K562 (cell line): ENCODE data around the gene RALGAPB. TPM values are rescaled to one million over a fixed set of nuclear protein-coding genes. Genes with fewer than 3 reads are reported as not detected.

Experiments used
- ATAC-seq: fragments of 200-7000 bp; cut with Tn5 transposase; 3 replicates; pipeline ENCODE4 v1.9.1; 2020; ENCODE audit warnings: moderate library complexity
- BruUV-seq: library from RNA; stranded (reverse); fragments of 400-500 nt; replicated peaks from 2 replicates; lab custom pipeline; 2021; lab: Mats Ljungman, UMichigan
- CTCF ChIA-PET: fragments of 300-600 bp; formaldehyde crosslinking; extraction: SDS; loops from one replicate; lab custom pipeline; 2021; ENCODE audit warnings: low intra/inter-chr PET ratio; lab: Yijun Ruan, JAX
- POLR2A ChIA-PET: fragments of 300-600, 350-650 bp; sonication (Branson Sonifier 250); formaldehyde crosslinking; extraction: SDS; loops from one replicate; lab custom pipeline; 2021; ENCODE audit warnings: antibody characterized with exemption, inconsistent platforms; lab: Yijun Ruan, JAX
- DNase-seq, 4 experiments: peaks; one replicate each; pipeline versions ENCODE4 v3.0.0 to v3.0.0-alpha.2; 2011 to 2018; ENCODE audit warnings: low spot score in 3 of 4, mixed read lengths in 3 of 4; ENCODE audit errors: extremely low read depth in 1 of 4
- FAIRE-seq: peaks from 2 replicates; lab custom pipeline; 2011; peaks lifted over from hg19 to GRCh38; lab: Jason Lieb, UNC
- H2AFZ ChIP-seq: 2 replicates; pipeline ENCODE4 v1.6.0; 2011; ENCODE audit warnings: low read depth, low read length, control low read depth, inconsistent platforms
- H3K27ac ChIP-seq: fragments of 200-600 bp; 3 replicates; pipeline ENCODE4 v1.8.0; 2011; ENCODE audit warnings: low read depth, mild to moderate bottlenecking, control low read depth, inconsistent platforms, low read length, moderate library complexity, mixed read lengths; ENCODE audit errors: extremely low read depth
- H3K27me3 ChIP-seq, 2 experiments: fragments of 300-600 bp in 1 of 2; 2 replicates in 1 of 2; 3 replicates in 1 of 2; pipeline versions ENCODE4 v1.6.0 to v1.8.0; 2011; ENCODE audit warnings: inconsistent platforms in 2 of 2, low read length in 2 of 2, mild to moderate bottlenecking in 1 of 2, mixed read lengths in 1 of 2, moderate library complexity in 1 of 2; ENCODE audit not compliant: control insufficient read depth in 2 of 2, insufficient read depth in 2 of 2
- H3K36me3 ChIP-seq: fragments of 300-600 bp; 3 replicates; pipeline ENCODE4 v1.8.0; 2011; ENCODE audit warnings: mild to moderate bottlenecking, low read length, inconsistent platforms; ENCODE audit not compliant: control insufficient read depth, insufficient read depth
- H3K4me1 ChIP-seq, 2 experiments: fragments of 200-600 bp in 1 of 2; replicated peaks in 1 of 2; 2 replicates in 1 of 2; 3 replicates in 1 of 2; pipeline versions ENCODE4 v1.5.1 to v1.8.0; 2011; ENCODE audit warnings: inconsistent platforms in 2 of 2, low read length in 2 of 2, mild to moderate bottlenecking in 1 of 2, mixed read lengths in 1 of 2, moderate library complexity in 1 of 2; ENCODE audit not compliant: control insufficient read depth in 2 of 2, insufficient read depth in 2 of 2
- H3K4me2 ChIP-seq: 2 replicates; pipeline ENCODE4 v1.6.1; 2011; ENCODE audit warnings: low read length, control low read depth, inconsistent platforms, mixed read lengths; ENCODE audit not compliant: insufficient read depth
- H3K4me3 ChIP-seq: fragments of 200-600 bp; sonication (generic), shearing (Covaris generic); 2 replicates; pipeline ENCODE4 v1.5.1; 2016; ENCODE audit warnings: control low read depth, inconsistent platforms
- H3K79me2 ChIP-seq: fragments of 200-600 bp; 3 replicates; pipeline ENCODE4 v1.8.0; 2011; ENCODE audit warnings: low read length, inconsistent platforms; ENCODE audit not compliant: control insufficient read depth, insufficient read depth
- H3K9ac ChIP-seq, 2 experiments: 2 replicates each; pipeline versions ENCODE4 v1.6.0 to v1.6.1; 2011; ENCODE audit warnings: low read depth in 2 of 2, low read length in 2 of 2, control low read depth in 1 of 2, inconsistent platforms in 1 of 2, mild to moderate bottlenecking in 1 of 2, mixed read lengths in 1 of 2; ENCODE audit not compliant: insufficient read depth in 1 of 2
- H3K9me1 ChIP-seq: one replicate; pipeline ENCODE4 v1.6.0; 2011; ENCODE audit warnings: inconsistent platforms, mild to moderate bottlenecking, low read length, moderate library complexity; ENCODE audit not compliant: control insufficient read depth, insufficient read depth
- H3K9me3 ChIP-seq: replicated peaks from 2 replicates; pipeline ENCODE4 v1.5.1; 2011; ENCODE audit warnings: low read depth, low read length, inconsistent platforms; ENCODE audit not compliant: control insufficient read depth, insufficient read depth
- H4K20me1 ChIP-seq: replicated peaks from 2 replicates; pipeline ENCODE4 v1.6.1; 2011; ENCODE audit warnings: low read length, inconsistent platforms, mixed read lengths; ENCODE audit not compliant: control insufficient read depth, insufficient read depth
- GATAD2B ChIP-seq: fragments of 450-650 bp; IDR thresholded peaks from 2 replicates; pipeline ENCODE4 v1.6.1; 2017; ENCODE audit warnings: mild to moderate bottlenecking, borderline replicate concordance
- SMAD2 ChIP-seq: fragments of 150-350 bp; IDR thresholded peaks from 2 replicates; pipeline ENCODE4 v1.6.1; 2014; ENCODE audit warnings: low read depth, mild to moderate bottlenecking, low read length
- SNIP1 ChIP-seq: fragments of 450-650 bp; IDR thresholded peaks from 2 replicates; pipeline ENCODE4 v1.7.1; 2017; ENCODE audit warnings: low read depth, mild to moderate bottlenecking
- SRSF9 ChIP-seq: fragments of 200-400 bp; formaldehyde crosslinking; IDR thresholded peaks from 2 replicates; pipeline ENCODE4 v1.6.1; 2017; ENCODE audit warnings: low read depth, low read length, borderline replicate concordance
- TBP ChIP-seq: optimal IDR thresholded peaks from 2 replicates; pipeline ENCODE3; 2011; ENCODE audit warnings: low read depth, low read length, improper control_type of control experiment
- ZNF224 ChIP-seq: sonication (generic); formaldehyde crosslinking; IDR thresholded peaks from 2 replicates; pipeline ENCODE4 v1.8.0; 2022; ENCODE audit warnings: mild to moderate bottlenecking, missing genetic modification reagents
- ZNF445 ChIP-seq: fragments of 250-450 bp; sonication (Bioruptor Pico); IDR thresholded peaks from 2 replicates; pipeline ENCODE4 v1.4.0; 2020; ENCODE audit warnings: low read depth, mild to moderate bottlenecking, moderate library complexity
- ZNF699 ChIP-seq: fragments of 250-450 bp; sonication (Bioruptor Pico); IDR thresholded peaks from 2 replicates; pipeline ENCODE4 v1.8.0; 2021; ENCODE audit warnings: mild to moderate bottlenecking, moderate library complexity; ENCODE audit not compliant: insufficient replicate concordance
- WGBS: fragments of 100-300 bp; shearing (Covaris generic); methylation state at CpG from one replicate; pipeline ENCODE4 v1.1.6; 2016; ENCODE audit warnings: low coverage, mixed read lengths; ENCODE audit not compliant: insufficient coverage; ENCODE audit errors: missing lambda C conversion rate; 5-methylcytosine and 5-hydroxymethylcytosine counted together
- in situ Hi-C: fragments of 300-500 bp; cut with MboI; formaldehyde crosslinking; loops from 4 replicates; pipeline ENCODE4 v1.15.0; 2018; ENCODE audit warnings: inconsistent platforms, mixed read lengths
- intact Hi-C: fragments of 100-400 bp; cut with micrococcal nuclease; formaldehyde crosslinking; loops from 2 replicates; pipeline ENCODE4 v1.14.2; 2022
- microRNA counts: library from miRNA; unstranded; fragments of <30 nt; microRNA quantifications from one replicate; lab custom pipeline; 2016
- microRNA-seq: library from miRNA; unstranded; fragments of <30 nt; microRNA quantifications from one replicate; pipeline ENCODE4, GENCODE V29; 2018; ENCODE audit warnings: borderline microRNAs expressed
- polyA plus RNA-seq, 8 experiments: library from polyadenylated mRNA; depleted of rRNA in 4 of 8; stranded (reverse) in 5 of 8; unstranded in 3 of 8; fragments of >200 nt; fragmentation: Nextera tagmentation in 2 of 8; fragmentation: Illumina TruSeq in 1 of 8; extraction: Ambion mirVana in 2 of 8; extraction: Trizol in 1 of 8; gene quantifications; 2 replicates each; pipeline versions ENCODE4 v1.2.1 to v1.2.3, GENCODE V29; 2011 to 2014; ENCODE audit warnings: inconsistent platforms in 1 of 8, missing spikeins in 1 of 8
- small RNA-seq: library from RNA; depleted of rRNA; stranded (forward); fragments of <200 nt; gene quantifications from one replicate; pipeline ENCODE3, GENCODE V24; 2014
- total RNA-seq, 7 experiments: library from RNA; depleted of rRNA in 6 of 7; stranded (reverse); fragments of >200 nt in 6 of 7; fragmentation: Illumina TruSeq in 2 of 7; extraction: Trizol in 2 of 7; gene quantifications; 2 replicates each; pipeline versions ENCODE4 v1.2.1 to v1.2.3, GENCODE V29; 2011 to 2021; ENCODE audit warnings: low replicate concordance in 1 of 7
- TF ChIP-seq, protein P1 (sequence below): fragments of 450-650 bp; formaldehyde crosslinking; IDR thresholded peaks from 2 replicates; pipeline ENCODE4 v1.4.0; 2022; ENCODE audit warnings: missing genetic modification characterization

The RALGAPB gene
- total and polyA plus RNA-seq, 9 of the 15 experiments (the other 6 are each of a cell fraction or from before 2014, with no cell fraction given): 4.3 to 25.6 (median 13.6) TPM

DNA sequence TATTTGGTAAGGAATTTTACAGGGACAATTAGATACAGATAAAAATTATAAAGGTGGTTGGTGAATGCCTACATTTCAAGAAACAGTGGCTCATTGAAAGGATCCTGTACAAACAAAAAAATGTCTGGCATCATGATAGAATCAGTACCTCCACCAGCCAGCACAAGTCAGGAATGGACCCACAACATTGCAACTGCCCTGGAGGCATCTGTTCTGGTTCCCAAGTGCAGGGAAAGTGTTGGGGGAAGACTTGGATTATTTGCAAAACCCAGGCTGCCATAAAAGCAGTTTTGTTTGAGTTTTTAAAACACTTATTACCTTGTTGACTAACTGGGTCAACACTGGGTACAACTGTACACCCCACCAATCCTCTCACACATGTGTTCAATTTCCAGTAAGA, 153.3 kb downstream of the RALGAPB start (continued):
- TF ChIP-seq ZNF699 (CRISPR knock-in tag) (no peak), SNIP1 (no peak), GATAD2B (no peak), TBP (no peak), SMAD2 (no peak), ZNF224 (CRISPR knock-in tag) (no peak), SRSF9 (no peak)
- TF ChIP-seq, all 486 proteins: peak for 0

DNA sequence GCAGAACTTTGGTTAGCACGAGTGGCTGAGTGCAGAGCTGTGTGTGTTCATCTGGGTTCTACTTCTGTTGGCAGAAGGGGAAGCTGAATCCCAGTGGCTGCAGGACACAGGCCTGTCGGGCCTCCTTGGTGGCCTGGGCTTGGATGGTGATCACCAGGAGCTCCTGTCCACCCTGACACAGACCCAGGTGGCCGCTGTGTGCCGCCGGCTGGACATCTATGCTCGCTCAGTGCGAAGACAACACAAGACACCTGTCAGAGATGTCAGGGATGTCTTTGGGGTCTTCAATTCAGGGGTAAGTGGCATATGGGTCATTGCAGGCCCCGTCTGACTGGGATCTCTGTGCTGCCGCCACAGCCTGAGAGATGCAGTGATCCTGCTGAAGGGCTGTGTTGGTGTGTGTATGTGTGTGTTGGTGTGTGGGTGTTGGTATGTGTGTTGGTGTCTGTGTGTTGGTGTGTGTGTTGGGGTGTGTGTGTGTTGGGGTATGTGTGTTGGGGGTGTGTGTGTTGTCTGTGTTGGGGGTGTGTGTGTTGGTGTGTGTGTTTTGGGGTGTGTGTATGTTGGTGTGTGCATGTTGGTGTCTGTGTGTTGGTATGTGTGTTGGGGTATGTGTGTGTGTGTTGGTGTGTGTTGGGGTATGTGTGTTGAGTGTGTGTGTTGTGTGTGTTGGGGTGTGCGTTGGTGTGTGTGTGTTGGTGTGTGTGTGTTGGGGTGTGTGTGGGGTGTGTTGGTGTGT, 154.4 kb downstream of the RALGAPB start:
- Histone ChIP-seq H3K4me1 (peaks cover 6 to 11% of the 10 kb centered on the region in 2 experiments; a peak in 4 of 5 replicates), H3K9ac (no peak overlapping the region), H3K27ac (no peak overlapping the region), H4K20me1 (no peaks in the 10 kb centered on the region), H3K4me3 (no peak overlapping the region), H2AFZ (no peak overlapping the region), H3K4me2 (no peak overlapping the region), H3K79me2 (no peaks in the 10 kb centered on the region), H3K9me3 (no peaks in the 10 kb centered on the region), H3K9me1 (no peaks in the 10 kb centered on the region), H3K36me3 (no peaks in the 10 kb centered on the region), H3K27me3 (peaks cover 5 to 12% of the 10 kb centered on the region in 2 experiments)
- ChIA-PET POLR2A (interaction anchor here (0.6 kb wide), 1 partner anchor 50 kb away, joined by 3 read pairs; no protein-coding TSS in a partner anchor), CTCF (no interaction called here)
- WGBS: 63% methylated on average over 9 of the region's 10 CpGs
- FAIRE-seq (peak; percentile 83), ATAC-seq (no peak), DNase-seq (no peak)
- intact Hi-C loops (no loop called here), in situ Hi-C loops (no loop called here)
- TF ChIP-seq ZNF445 (CRISPR knock-in tag): no peak
- TF ChIP-seq, protein P1, sequence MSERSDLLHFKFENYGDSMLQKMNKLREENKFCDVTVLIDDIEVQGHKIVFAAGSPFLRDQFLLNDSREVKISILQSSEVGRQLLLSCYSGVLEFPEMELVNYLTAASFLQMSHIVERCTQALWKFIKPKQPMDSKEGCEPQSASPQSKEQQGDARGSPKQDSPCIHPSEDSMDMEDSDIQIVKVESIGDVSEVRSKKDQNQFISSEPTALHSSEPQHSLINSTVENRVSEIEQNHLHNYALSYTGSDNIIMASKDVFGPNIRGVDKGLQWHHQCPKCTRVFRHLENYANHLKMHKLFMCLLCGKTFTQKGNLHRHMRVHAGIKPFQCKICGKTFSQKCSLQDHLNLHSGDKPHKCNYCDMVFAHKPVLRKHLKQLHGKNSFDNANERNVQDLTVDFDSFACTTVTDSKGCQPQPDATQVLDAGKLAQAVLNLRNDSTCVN: peak; percentile 57; the same call in 1 of the 2 replicates
- no TSS peak for BruUV-seq

MicroRNA genes within 50 kb of the gene (microRNA counts, 767-probe panel; counts per million panel counts)
- microRNA hsa-miR-548o-3p (lab: Ali Mortazavi, UCI): not detected

Small RNA genes lying within 50 kb of the gene (microRNA-seq; reads per million reads assigned to microRNA genes)
- gene MIR548O2: not detected

Small RNA genes lying within 50 kb of the gene (small RNA-seq; reads per million reads assigned to genes)
- gene MIR548O2: not detected
- gene RF00056: not detected
- gene SNORA60: 4.5 reads per million, percentile 92 among the genes with 10 or more reads in this experiment
- gene SNORA71A: 48.5 reads per million, percentile 98 among the genes with 10 or more reads in this experiment
- 17.3 reads per million, percentile 96 among the genes with 10 or more reads in this experiment for gene SNORA71B
- 10.8 reads per million, percentile 95 among the genes with 10 or more reads in this experiment for gene SNORA71C
- gene SNORA71D: 492 reads per million, percentile 99 among the genes with 10 or more reads in this experiment
- not detected for gene SNORA71E

Other genes starting within 250 kb of the RALGAPB start
- not detected in 2 replicates for gene KIAA1755, start 212.1 kb upstream of the RALGAPB start, total RNA-seq (2014; rRNA removed)
- not detected in 2 replicates for gene KIAA1755, start 212.1 kb upstream of the RALGAPB start, total RNA-seq (2014; rRNA removed; fragmentation: Illumina TruSeq; extraction: Trizol)
- gene KIAA1755, start 212.1 kb upstream of the RALGAPB start, total RNA-seq (2015; rRNA removed; fragmentation: Illumina TruSeq; extraction: Trizol): not detected in 2 replicates
- gene KIAA1755, start 212.1 kb upstream of the RALGAPB start, total RNA-seq (2021): not detected in 2 replicates
- not detected in 2 replicates for gene KIAA1755, start 212.1 kb upstream of the RALGAPB start, polyA plus RNA-seq (2011; rRNA removed)
- not detected in 2 replicates for gene KIAA1755, start 212.1 kb upstream of the RALGAPB start, polyA plus RNA-seq (2014; fragmentation: Illumina TruSeq; extraction: Trizol)
- gene KIAA1755, start 212.1 kb upstream of the RALGAPB start, polyA plus RNA-seq (2014; fragmentation: Nextera tagmentation; extraction: Ambion mirVana): not detected
- 0.12 TPM in 1 of 2 replicates, not detected in the other for gene KIAA1755, start 212.1 kb upstream of the RALGAPB start, polyA plus RNA-seq (2014; rRNA removed)
- gene BPI, start 168.7 kb upstream of the RALGAPB start, total RNA-seq (2014; rRNA removed): not detected in 2 replicates
- not detected in 2 replicates for gene BPI, start 168.7 kb upstream of the RALGAPB start, total RNA-seq (2014; rRNA removed; fragmentation: Illumina TruSeq; extraction: Trizol)
- not detected in 2 replicates for gene BPI, start 168.7 kb upstream of the RALGAPB start, total RNA-seq (2015; rRNA removed; fragmentation: Illumina TruSeq; extraction: Trizol)
- gene BPI, start 168.7 kb upstream of the RALGAPB start, total RNA-seq (2021): not detected in 2 replicates
- not detected in 2 replicates for gene BPI, start 168.7 kb upstream of the RALGAPB start, polyA plus RNA-seq (2011; rRNA removed)
- not detected in 2 replicates for gene BPI, start 168.7 kb upstream of the RALGAPB start, polyA plus RNA-seq (2014; fragmentation: Illumina TruSeq; extraction: Trizol)
- gene BPI, start 168.7 kb upstream of the RALGAPB start, polyA plus RNA-seq (2014; fragmentation: Nextera tagmentation; extraction: Ambion mirVana): not detected
- gene BPI, start 168.7 kb upstream of the RALGAPB start, polyA plus RNA-seq (2014; rRNA removed): not detected in 2 replicates
- gene LBP, start 126.4 kb upstream of the RALGAPB start, total RNA-seq (2014; rRNA removed): 0.08 TPM in 1 of 2 replicates, not detected in the other
- not detected in 2 replicates for gene LBP, start 126.4 kb upstream of the RALGAPB start, total RNA-seq (2014; rRNA removed; fragmentation: Illumina TruSeq; extraction: Trizol)
- gene LBP, start 126.4 kb upstream of the RALGAPB start, total RNA-seq (2015; rRNA removed; fragmentation: Illumina TruSeq; extraction: Trizol): 0.07 and 0.11 TPM in 2 replicates
- gene LBP, start 126.4 kb upstream of the RALGAPB start, total RNA-seq (2021): 0.11 and 0.31 TPM in 2 replicates
- 0.10 TPM in 1 of 2 replicates, not detected in the other for gene LBP, start 126.4 kb upstream of the RALGAPB start, polyA plus RNA-seq (2011; rRNA removed)
- 0.15 TPM in 1 of 2 replicates, not detected in the other for gene LBP, start 126.4 kb upstream of the RALGAPB start, polyA plus RNA-seq (2014; fragmentation: Illumina TruSeq; extraction: Trizol)
- gene LBP, start 126.4 kb upstream of the RALGAPB start, polyA plus RNA-seq (2014; fragmentation: Nextera tagmentation; extraction: Ambion mirVana): under 1 TPM; 0.06 to 0.07 TPM
- gene LBP, start 126.4 kb upstream of the RALGAPB start, polyA plus RNA-seq (2014; rRNA removed): not detected in 2 replicates
- gene SNHG17, start 37.5 kb upstream of the RALGAPB start, total RNA-seq (2014; rRNA removed): 57.7 and 72.7 TPM in 2 replicates
- gene SNHG17, start 37.5 kb upstream of the RALGAPB start, total RNA-seq (2014; rRNA removed; fragmentation: Illumina TruSeq; extraction: Trizol): 66.3 and 73.6 TPM in 2 replicates
- gene SNHG17, start 37.5 kb upstream of the RALGAPB start, total RNA-seq (2015; rRNA removed; fragmentation: Illumina TruSeq; extraction: Trizol): 69.9 and 74.3 TPM in 2 replicates
- 106 and 112 TPM in 2 replicates for gene SNHG17, start 37.5 kb upstream of the RALGAPB start, total RNA-seq (2021)
- 38.8 and 50.3 TPM in 2 replicates for gene SNHG17, start 37.5 kb upstream of the RALGAPB start, polyA plus RNA-seq (2011; rRNA removed)
- gene SNHG17, start 37.5 kb upstream of the RALGAPB start, polyA plus RNA-seq (2014; fragmentation: Illumina TruSeq; extraction: Trizol): 32.6 and 39.0 TPM in 2 replicates
- gene SNHG17, start 37.5 kb upstream of the RALGAPB start, polyA plus RNA-seq (2014; fragmentation: Nextera tagmentation; extraction: Ambion mirVana): 10 to 100 TPM; 29.8 to 35.9 TPM
- 72.2 and 73.2 TPM in 2 replicates for gene SNHG17, start 37.5 kb upstream of the RALGAPB start, polyA plus RNA-seq (2014; rRNA removed)
- not detected in 2 replicates for gene ADIG, start 108.4 kb downstream of the RALGAPB start, total RNA-seq (2014; rRNA removed)
- gene ADIG, start 108.4 kb downstream of the RALGAPB start, total RNA-seq (2014; rRNA removed; fragmentation: Illumina TruSeq; extraction: Trizol): not detected in 2 replicates
- not detected in 2 replicates for gene ADIG, start 108.4 kb downstream of the RALGAPB start, total RNA-seq (2015; rRNA removed; fragmentation: Illumina TruSeq; extraction: Trizol)
- gene ADIG, start 108.4 kb downstream of the RALGAPB start, total RNA-seq (2021): not detected in 2 replicates
- not detected in 2 replicates for gene ADIG, start 108.4 kb downstream of the RALGAPB start, polyA plus RNA-seq (2011; rRNA removed)
- not detected in 2 replicates for gene ADIG, start 108.4 kb downstream of the RALGAPB start, polyA plus RNA-seq (2014; fragmentation: Illumina TruSeq; extraction: Trizol)
- not detected for gene ADIG, start 108.4 kb downstream of the RALGAPB start, polyA plus RNA-seq (2014; fragmentation: Nextera tagmentation; extraction: Ambion mirVana)
- not detected in 2 replicates for gene ADIG, start 108.4 kb downstream of the RALGAPB start, polyA plus RNA-seq (2014; rRNA removed)
- not detected in 2 replicates for gene ARHGAP40, start 129.0 kb downstream of the RALGAPB start, total RNA-seq (2014; rRNA removed)
- not detected in 2 replicates for gene ARHGAP40, start 129.0 kb downstream of the RALGAPB start, total RNA-seq (2014; rRNA removed; fragmentation: Illumina TruSeq; extraction: Trizol)
- gene ARHGAP40, start 129.0 kb downstream of the RALGAPB start, total RNA-seq (2015; rRNA removed; fragmentation: Illumina TruSeq; extraction: Trizol): not detected in 2 replicates
- gene ARHGAP40, start 129.0 kb downstream of the RALGAPB start, total RNA-seq (2021): not detected in 2 replicates
- gene ARHGAP40, start 129.0 kb downstream of the RALGAPB start, polyA plus RNA-seq (2011; rRNA removed): not detected in 2 replicates
- gene ARHGAP40, start 129.0 kb downstream of the RALGAPB start, polyA plus RNA-seq (2014; fragmentation: Illumina TruSeq; extraction: Trizol): not detected in 2 replicates
- gene ARHGAP40, start 129.0 kb downstream of the RALGAPB start, polyA plus RNA-seq (2014; fragmentation: Nextera tagmentation; extraction: Ambion mirVana): not detected
- gene ARHGAP40, start 129.0 kb downstream of the RALGAPB start, polyA plus RNA-seq (2014; rRNA removed): not detected in 2 replicates